Hematopoietic multipotent progenitor cell treated with erythropoietin and hydrocortisone succinate and interleukin-3 and kit ligand, for 17 days (in vitro differentiated cells): Measurements from ENCODE around the gene STK32C.

Experiments used
- DNase-seq: peaks from one replicate; pipeline ENCODE4 v3.0.0-alpha.2; 2015; ENCODE audit warnings: low spot score

The STK32C gene

GRCh38 chr10:132209978-132210530 lies 97.7 kb downstream of the STK32C start:
- DNase-seq, result no peak

GRCh38 chr10:132209130-132209529 lies 98.6 kb downstream of the STK32C start:
- no peak for DNase-seq

- DNase-seq, result no peak
Observed at GRCh38 chr10:132208462-132209050, 99.2 kb downstream of the STK32C start.

GRCh38 chr10:132207536-132208461 lies 100.0 kb downstream of the STK32C start:
- no peak for DNase-seq

- no peak for DNase-seq
Observed at GRCh38 chr10:132206806-132207535, 100.8 kb downstream of the STK32C start.

GRCh38 chr10:132206377-132206745 lies 101.4 kb downstream of the STK32C start:
- DNase-seq, result no peak

GRCh38 chr10:132205650-132206376 lies 101.9 kb downstream of the STK32C start:
- DNase-seq, result no peak

GRCh38 chr10:132204781-132205473 lies 102.8 kb downstream of the STK32C start:
- no peak for DNase-seq

- DNase-seq, result no peak
Observed at GRCh38 chr10:132204078-132204780, 103.5 kb downstream of the STK32C start.

- no peak for DNase-seq
Observed at GRCh38 chr10:132203256-132204077, 104.3 kb downstream of the STK32C start.

GRCh38 chr10:132202070-132202970 lies 105.4 kb downstream of the STK32C start:
- DNase-seq, result no peak

GRCh38 chr10:132201111-132201969 lies 106.4 kb downstream of the STK32C start:
- no peak for DNase-seq

- DNase-seq, result no peak
Observed at GRCh38 chr10:132200344-132201110, 107.2 kb downstream of the STK32C start.

- DNase-seq, result no peak
Observed at GRCh38 chr10:132199854-132200311, 107.9 kb downstream of the STK32C start.

- no peak for DNase-seq
Observed at GRCh38 chr10:132199268-132199853, 108.4 kb downstream of the STK32C start.
